ENCODE data around the gene FLNA. TPM values are rescaled to one million over a fixed set of nuclear protein-coding genes. Genes with fewer than 3 reads are reported as not detected.

The FLNA gene
- total and polyA plus RNA-seq, 2 of the 13 experiments (the other 11 are each of a cell fraction or from before 2014, with no cell fraction given) = 83.4 to 174 TPM

DNA sequence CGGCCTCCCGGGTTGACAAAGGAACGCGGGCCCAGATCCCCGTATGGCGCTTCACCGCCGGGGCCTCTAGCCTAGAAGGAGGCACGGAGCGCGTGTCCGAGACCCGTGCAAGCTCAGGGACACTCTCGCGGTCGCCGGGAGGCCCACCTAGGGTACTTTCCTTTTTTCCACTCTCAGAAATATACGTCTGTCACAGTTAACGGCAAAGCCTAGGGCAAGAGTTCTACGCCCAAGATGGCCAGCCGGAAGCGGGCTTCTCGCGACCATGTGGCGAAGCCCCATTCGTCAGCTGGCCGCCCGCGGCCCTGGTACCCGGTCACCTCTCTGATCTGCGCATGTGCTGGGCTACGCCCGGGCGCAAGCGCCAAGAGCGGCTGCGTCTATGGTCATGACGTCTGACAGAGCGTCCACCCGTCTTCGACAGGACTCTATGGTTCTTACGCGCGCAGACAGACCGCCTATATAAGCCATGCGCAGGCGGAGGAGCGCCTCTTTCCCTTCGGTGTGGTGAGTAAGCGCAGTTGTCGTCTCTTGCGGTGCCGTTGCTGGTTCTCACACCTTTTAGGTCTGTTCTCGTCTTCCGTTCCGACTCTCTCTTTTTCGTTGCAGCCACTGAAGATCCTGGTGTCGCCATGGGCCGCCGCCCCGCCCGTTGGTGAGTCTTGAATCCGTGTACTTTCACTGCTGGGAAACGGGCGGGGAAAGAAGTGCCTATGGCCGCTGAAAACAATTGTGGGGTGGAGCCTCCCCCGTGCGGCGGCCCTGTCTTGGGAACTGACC, 23.6 kb upstream of the FLNA start, which contains the start of gene RPL10 (continued):
- TF ChIP-seq, protein P1, sequence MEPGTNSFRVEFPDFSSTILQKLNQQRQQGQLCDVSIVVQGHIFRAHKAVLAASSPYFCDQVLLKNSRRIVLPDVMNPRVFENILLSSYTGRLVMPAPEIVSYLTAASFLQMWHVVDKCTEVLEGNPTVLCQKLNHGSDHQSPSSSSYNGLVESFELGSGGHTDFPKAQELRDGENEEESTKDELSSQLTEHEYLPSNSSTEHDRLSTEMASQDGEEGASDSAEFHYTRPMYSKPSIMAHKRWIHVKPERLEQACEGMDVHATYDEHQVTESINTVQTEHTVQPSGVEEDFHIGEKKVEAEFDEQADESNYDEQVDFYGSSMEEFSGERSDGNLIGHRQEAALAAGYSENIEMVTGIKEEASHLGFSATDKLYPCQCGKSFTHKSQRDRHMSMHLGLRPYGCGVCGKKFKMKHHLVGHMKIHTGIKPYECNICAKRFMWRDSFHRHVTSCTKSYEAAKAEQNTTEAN (CRISPR knock-in tag; conservative IDR thresholded peaks at IDR 0.05) = peak; percentile 49; the same call in 1 of the 2 replicates
- no peak for TF ChIP-seq ZFP36 (IDR thresholded peaks at IDR 0.05; ENCODE audit: borderline replicate concordance, low read depth, low read length, partially characterized antibody)
- TF ChIP-seq ZNF207 (IDR thresholded peaks at IDR 0.05; ENCODE audit: borderline replicate concordance) = no peak
- TF ChIP-seq, protein P2, sequence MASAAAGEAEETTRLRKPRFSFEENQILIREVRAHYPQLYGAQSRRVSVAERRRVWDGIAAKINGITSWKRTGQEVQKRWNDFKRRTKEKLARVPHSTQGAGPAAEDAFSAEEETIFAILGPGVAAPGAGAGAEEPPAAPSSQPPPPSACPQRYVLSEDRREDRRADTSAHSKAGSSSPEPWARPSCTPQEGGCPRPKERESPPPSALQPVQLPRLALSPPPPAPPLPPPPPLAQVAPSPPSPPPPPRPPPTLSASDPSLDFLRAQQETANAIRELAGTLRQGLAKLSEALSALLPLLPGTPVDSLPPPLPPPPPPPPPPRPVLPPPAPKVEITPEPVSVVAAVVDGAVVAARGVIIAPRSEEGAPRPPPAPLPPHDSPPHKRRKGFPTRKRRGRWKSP (CRISPR knock-in tag; IDR thresholded peaks at IDR 0.05) = no peak; the same call in 1 of the 2 replicates
- TF ChIP-seq BRCA1 (CRISPR knock-in tag; IDR thresholded peaks at IDR 0.05) = 0 out of 2 replicates have a peak, but pooled peaks have one; percentile 66
- no peak for TF ChIP-seq DPF2 (CRISPR knock-in tag; IDR thresholded peaks at IDR 0.05; ENCODE audit: borderline replicate concordance, low read depth)
- 0 out of 2 replicates have a peak, but pooled peaks have one; percentile 41 for TF ChIP-seq HDAC6 (IDR thresholded peaks at IDR 0.05; ENCODE audit: low read depth, low read length)
- TF ChIP-seq ZNF782 (CRISPR knock-in tag; IDR thresholded peaks at IDR 0.05; ENCODE audit: borderline replicate concordance) = no peak
- TF ChIP-seq CREM (IDR thresholded peaks at IDR 0.05) = peak; percentile 80
- TF ChIP-seq CREM (CRISPR knock-in tag; IDR thresholded peaks at IDR 0.05) = no peak
- TF ChIP-seq, protein P3, sequence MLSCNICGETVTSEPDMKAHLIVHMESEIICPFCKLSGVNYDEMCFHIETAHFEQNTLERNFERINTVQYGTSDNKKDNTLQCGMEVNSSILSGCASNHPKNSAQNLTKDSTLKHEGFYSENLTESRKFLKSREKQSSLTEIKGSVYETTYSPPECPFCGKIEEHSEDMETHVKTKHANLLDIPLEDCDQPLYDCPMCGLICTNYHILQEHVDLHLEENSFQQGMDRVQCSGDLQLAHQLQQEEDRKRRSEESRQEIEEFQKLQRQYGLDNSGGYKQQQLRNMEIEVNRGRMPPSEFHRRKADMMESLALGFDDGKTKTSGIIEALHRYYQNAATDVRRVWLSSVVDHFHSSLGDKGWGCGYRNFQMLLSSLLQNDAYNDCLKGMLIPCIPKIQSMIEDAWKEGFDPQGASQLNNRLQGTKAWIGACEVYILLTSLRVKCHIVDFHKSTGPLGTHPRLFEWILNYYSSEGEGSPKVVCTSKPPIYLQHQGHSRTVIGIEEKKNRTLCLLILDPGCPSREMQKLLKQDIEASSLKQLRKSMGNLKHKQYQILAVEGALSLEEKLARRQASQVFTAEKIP (CRISPR knock-in tag; IDR thresholded peaks at IDR 0.05; ENCODE audit: borderline replicate concordance) = no peak
- TF ChIP-seq, protein P4, sequence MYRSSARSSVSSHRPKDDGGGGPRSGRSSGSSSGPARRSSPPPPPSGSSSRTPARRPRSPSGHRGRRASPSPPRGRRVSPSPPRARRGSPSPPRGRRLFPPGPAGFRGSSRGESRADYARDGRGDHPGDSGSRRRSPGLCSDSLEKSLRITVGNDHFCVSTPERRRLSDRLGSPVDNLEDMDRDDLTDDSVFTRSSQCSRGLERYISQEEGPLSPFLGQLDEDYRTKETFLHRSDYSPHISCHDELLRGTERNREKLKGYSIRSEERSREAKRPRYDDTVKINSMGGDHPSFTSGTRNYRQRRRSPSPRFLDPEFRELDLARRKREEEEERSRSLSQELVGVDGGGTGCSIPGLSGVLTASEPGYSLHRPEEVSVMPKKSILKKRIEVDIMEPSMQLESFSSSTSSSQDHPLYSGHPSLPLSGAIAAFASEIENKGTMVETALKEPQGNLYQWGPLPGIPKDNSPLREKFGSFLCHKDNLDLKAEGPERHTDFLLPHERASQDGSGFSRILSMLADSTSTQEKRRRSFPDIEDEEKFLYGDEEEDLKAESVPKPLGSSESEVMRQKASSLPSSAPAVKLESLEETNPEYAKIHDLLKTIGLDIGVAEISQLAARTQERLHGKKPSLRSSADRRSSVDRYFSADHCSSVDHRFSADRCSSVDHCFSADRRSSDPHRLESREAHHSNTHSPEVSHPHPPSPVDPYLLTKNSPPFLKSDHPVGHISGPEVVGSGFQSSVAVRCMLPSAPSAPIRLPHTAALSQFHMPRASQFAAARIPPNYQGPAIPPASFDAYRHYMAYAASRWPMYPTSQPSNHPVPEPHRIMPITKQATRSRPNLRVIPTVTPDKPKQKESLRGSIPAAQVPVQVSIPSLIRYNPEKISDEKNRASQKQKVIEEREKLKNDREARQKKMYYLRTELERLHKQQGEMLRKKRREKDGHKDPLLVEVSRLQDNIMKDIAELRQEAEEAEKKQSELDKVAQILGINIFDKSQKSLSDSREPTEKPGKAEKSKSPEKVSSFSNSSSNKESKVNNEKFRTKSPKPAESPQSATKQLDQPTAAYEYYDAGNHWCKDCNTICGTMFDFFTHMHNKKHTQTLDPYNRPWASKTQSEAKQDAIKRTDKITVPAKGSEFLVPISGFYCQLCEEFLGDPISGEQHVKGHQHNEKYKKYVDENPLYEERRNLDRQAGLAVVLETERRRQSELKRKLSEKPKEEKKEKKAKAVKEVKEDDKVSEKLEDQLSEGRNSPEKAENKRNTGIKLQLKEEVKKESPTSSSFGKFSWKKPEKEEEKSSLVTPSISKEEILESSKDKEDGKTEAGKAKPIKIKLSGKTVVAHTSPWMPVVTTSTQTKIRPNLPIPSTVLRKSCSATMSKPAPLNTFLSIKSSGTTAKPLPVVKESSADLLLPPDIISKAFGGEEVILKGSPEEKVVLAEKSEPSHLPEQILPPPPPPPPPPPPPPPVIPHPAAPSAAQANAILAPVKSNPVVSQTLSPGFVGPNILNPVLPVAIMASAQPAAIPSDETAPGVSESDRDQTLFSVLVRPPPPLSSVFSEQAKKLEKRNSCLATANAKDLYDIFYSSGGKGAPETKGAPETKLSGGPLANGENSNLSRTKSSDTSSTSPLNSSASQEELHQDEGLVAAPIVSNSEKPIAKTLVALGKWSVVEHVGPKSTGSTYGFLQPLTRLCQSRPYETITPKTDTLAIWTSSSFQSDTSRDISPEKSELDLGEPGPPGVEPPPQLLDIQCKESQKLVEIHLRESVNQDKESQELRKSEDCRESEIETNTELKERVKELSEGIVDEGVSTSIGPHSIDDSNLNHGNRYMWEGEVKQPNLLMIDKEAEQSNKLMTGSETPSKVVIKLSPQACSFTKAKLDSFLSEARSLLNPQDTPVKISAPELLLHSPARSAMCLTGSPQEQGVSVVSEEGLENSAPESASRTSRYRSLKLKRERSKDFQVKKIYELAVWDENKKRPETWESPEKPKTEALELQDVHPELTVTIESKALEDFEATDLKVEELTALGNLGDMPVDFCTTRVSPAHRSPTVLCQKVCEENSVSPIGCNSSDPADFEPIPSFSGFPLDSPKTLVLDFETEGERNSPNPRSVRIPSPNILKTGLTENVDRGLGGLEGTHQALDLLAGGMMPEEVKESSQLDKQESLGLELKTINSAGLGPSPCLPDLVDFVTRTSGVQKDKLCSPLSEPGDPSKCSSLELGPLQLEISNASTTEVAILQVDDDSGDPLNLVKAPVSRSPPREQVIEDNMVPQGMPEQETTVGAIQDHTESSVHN (CRISPR knock-in tag; IDR thresholded peaks at IDR 0.05) = no peak
- TF ChIP-seq, protein P5, sequence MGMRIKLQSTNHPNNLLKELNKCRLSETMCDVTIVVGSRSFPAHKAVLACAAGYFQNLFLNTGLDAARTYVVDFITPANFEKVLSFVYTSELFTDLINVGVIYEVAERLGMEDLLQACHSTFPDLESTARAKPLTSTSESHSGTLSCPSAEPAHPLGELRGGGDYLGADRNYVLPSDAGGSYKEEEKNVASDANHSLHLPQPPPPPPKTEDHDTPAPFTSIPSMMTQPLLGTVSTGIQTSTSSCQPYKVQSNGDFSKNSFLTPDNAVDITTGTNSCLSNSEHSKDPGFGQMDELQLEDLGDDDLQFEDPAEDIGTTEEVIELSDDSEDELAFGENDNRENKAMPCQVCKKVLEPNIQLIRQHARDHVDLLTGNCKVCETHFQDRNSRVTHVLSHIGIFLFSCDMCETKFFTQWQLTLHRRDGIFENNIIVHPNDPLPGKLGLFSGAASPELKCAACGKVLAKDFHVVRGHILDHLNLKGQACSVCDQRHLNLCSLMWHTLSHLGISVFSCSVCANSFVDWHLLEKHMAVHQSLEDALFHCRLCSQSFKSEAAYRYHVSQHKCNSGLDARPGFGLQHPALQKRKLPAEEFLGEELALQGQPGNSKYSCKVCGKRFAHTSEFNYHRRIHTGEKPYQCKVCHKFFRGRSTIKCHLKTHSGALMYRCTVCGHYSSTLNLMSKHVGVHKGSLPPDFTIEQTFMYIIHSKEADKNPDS (CRISPR knock-in tag; IDR thresholded peaks at IDR 0.05) = no peak

All from HepG2 (cell line).